ENCODE measurements around the gene STRIT1.
"Not testable (repeated sequence)": the region's sequence is repeated elsewhere in the genome, so short reads cannot be mapped to it uniquely, and the experiment has no call there.

STRIT1 gene

GRCh38 chr3:155312781-155313180 is 19.3 kb upstream of the STRIT1 start:
- DNase-seq: peak; percentile 23

- no peak for DNase-seq
Observed at GRCh38 chr3:155309581-155309980, 16.1 kb upstream of the STRIT1 start.

GRCh38 chr3:155308831-155309230 is 15.3 kb upstream of the STRIT1 start:
- peak; percentile 61 for DNase-seq

- no peak for DNase-seq
Observed at GRCh38 chr3:155307183-155307582, 13.7 kb upstream of the STRIT1 start.

- DNase-seq: no peak
Observed at GRCh38 chr3:155304394-155304793, 10.9 kb upstream of the STRIT1 start.

GRCh38 chr3:155303540-155304097 is 10.1 kb upstream of the STRIT1 start:
- no peak for DNase-seq

- DNase-seq: no peak
Observed at GRCh38 chr3:155302891-155303290, 9.4 kb upstream of the STRIT1 start.

- peak; percentile 76 for DNase-seq
Observed at GRCh38 chr3:155302481-155302880, 9.0 kb upstream of the STRIT1 start.

- no peak for DNase-seq
Observed at GRCh38 chr3:155297100-155297499, 3.6 kb upstream of the STRIT1 start.

GRCh38 chr3:155296413-155296812 is 2.9 kb upstream of the STRIT1 start:
- DNase-seq: no peak

GRCh38 chr3:155292693-155293092 is 790 bp downstream of the STRIT1 start:
- DNase-seq: no peak

GRCh38 chr3:155292133-155292532 is 1.4 kb downstream of the STRIT1 start:
- peak; percentile 45 for DNase-seq

- peak; percentile 35 for DNase-seq
Observed at GRCh38 chr3:155286736-155287135, 6.7 kb downstream of the STRIT1 start.

GRCh38 chr3:155285936-155286335 is 7.5 kb downstream of the STRIT1 start:
- no peak for DNase-seq

- DNase-seq: no peak
Observed at GRCh38 chr3:155283092-155284056, 10.1 kb downstream of the STRIT1 start.

GRCh38 chr3:155282385-155283091 is 10.9 kb downstream of the STRIT1 start:
- peak; percentile 76 for DNase-seq

- peak; percentile 9 for DNase-seq
Observed at GRCh38 chr3:155281912-155282311, 11.6 kb downstream of the STRIT1 start.

GRCh38 chr3:155276089-155276488 is 17.4 kb downstream of the STRIT1 start:
- not testable (repeated sequence) for DNase-seq

GRCh38 chr3:155275159-155275754 is 18.2 kb downstream of the STRIT1 start:
- DNase-seq: not testable (repeated sequence)

GRCh38 chr3:155274435-155274834 is 19.0 kb downstream of the STRIT1 start:
- not testable (repeated sequence) for DNase-seq

- no peak for DNase-seq
Observed at GRCh38 chr3:155271343-155271613, 22.2 kb downstream of the STRIT1 start.

GRCh38 chr3:155270485-155271342 is 22.8 kb downstream of the STRIT1 start:
- DNase-seq: no peak

Data from HCEC 1CT (cell line).